Measurements from ENCODE around the gene SLC7A9. TPM values are rescaled to one million over a fixed set of nuclear protein-coding genes. Genes with fewer than 3 reads are reported as not detected.
"Not testable (repeated sequence)": the region's sequence is repeated elsewhere in the genome, so short reads cannot be mapped to it uniquely, and the experiment has no call there.

Gene SLC7A9
- total RNA-seq, 2 experiments from 2014 or later: 0.28 TPM; not detected in 1

DNA sequence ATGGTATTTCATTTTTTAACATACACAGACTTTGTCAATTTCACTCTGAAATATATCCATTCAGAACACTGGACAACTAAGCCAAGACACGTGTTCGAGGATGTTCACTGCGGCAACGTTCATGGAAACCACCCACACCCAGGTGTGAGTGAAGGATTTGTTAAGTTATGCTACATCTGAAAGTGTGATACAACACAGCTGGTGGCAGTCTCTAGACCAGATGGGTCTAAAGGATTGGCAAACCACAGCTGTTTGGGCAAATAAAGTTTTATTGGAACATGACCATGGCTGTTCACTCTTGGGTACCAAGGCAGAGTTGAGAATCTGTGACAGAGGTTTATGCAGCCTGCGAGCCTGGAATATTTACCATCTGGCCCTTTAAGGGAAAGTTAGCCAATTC lies 12.0 kb downstream of the SLC7A9 start:
- no peaks in the 10 kb centered on the region for H3K36me3 Mint-ChIP-seq (ENCODE audit: low read depth)
- no peaks in the 10 kb centered on the region for H3K4me1 Mint-ChIP-seq (ENCODE audit: low read depth)
- TF ChIP-seq CTCF (IDR thresholded peaks at IDR 0.05): no peak
- H3K9me3 Mint-ChIP-seq: no peaks in the 10 kb centered on the region
- POLR2A ChIA-PET: no interaction called here
- no peaks in the 10 kb centered on the region for H3K27me3 ChIP-seq (ENCODE audit: control insufficient read depth in 1 of 2, insufficient read depth in 2 of 2, low read length in 2 of 2)
- peaks cover 0 to 4% of the 10 kb centered on the region in 2 experiments for H3K9me3 ChIP-seq (ENCODE audit: control insufficient read depth in 1 of 2, insufficient read depth in 1 of 2, low read length in 2 of 2)
- H3K27ac Mint-ChIP-seq: no peak overlapping the region
- intact Hi-C loops (cut with DNase I, micrococcal nuclease): no loop called here
- H3K4me3 Mint-ChIP-seq: no peak overlapping the region
- DNase-seq (no peak), ATAC-seq (ENCODE audit: poor library complexity) (no peak)
- no peaks in the 10 kb centered on the region for H3K4me1 ChIP-seq (ENCODE audit: insufficient read depth, low read length)
- no peak overlapping the region for H3K27ac ChIP-seq (ENCODE audit: low read depth in 1 of 2, low read length in 2 of 2)
- no peaks in the 10 kb centered on the region for H3K27me3 Mint-ChIP-seq
- CTCF ChIA-PET: no interaction called here
- no peak overlapping the region for H3K4me3 ChIP-seq (ENCODE audit: low read length)
- no peaks in the 10 kb centered on the region for H3K36me3 ChIP-seq (ENCODE audit: insufficient read depth, low read length)

DNA sequence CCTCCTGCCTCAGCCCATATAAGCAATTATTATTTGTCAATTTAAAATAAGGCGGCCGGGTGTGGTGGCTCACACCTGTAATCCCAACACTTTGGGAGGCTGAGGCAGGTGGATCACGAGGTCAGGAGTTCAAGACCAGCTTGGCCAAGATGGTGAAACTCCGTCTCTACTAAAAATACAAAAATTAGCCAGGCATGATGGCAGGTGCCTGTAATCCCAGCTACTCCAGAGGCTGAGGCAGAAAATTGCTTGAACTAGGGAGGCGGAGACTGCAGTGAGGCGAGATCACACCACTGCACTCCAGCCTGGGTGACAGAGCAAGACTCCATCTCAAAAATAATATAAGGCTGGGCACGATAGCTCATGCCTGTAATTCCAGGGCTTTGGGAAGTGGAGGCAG lies 12.7 kb downstream of the SLC7A9 start:
- H3K9me3 Mint-ChIP-seq; CTCF ChIA-PET; H3K36me3 ChIP-seq (ENCODE audit: insufficient read depth, low read length); POLR2A ChIA-PET; H3K9me3 ChIP-seq (ENCODE audit: control insufficient read depth in 1 of 2, insufficient read depth in 1 of 2, low read length in 2 of 2); H3K27ac Mint-ChIP-seq; ATAC-seq (ENCODE audit: poor library complexity); DNase-seq; intact Hi-C loops (cut with DNase I, micrococcal nuclease); H3K27ac ChIP-seq (ENCODE audit: low read depth in 1 of 2, low read length in 2 of 2); H3K27me3 ChIP-seq (ENCODE audit: control insufficient read depth in 1 of 2, insufficient read depth in 2 of 2, low read length in 2 of 2); H3K4me1 ChIP-seq (ENCODE audit: insufficient read depth, low read length); H3K27me3 Mint-ChIP-seq; H3K4me3 ChIP-seq (ENCODE audit: low read length); H3K4me3 Mint-ChIP-seq; H3K36me3 Mint-ChIP-seq (ENCODE audit: low read depth); H3K4me1 Mint-ChIP-seq (ENCODE audit: low read depth): not testable (repeated sequence)

GRCh38 chr19:32852216-32852615 lies 17.4 kb downstream of the SLC7A9 start:
- H3K4me3 ChIP-seq (ENCODE audit: low read length): no peak overlapping the region
- H3K27ac ChIP-seq (ENCODE audit: low read depth in 1 of 2, low read length in 2 of 2): no peak overlapping the region
- Mint-ChIP-seq H3K4me1 (ENCODE audit: low read depth) (no peaks in the 10 kb centered on the region), H3K36me3 (ENCODE audit: low read depth) (no peaks in the 10 kb centered on the region), H3K27me3 (no peaks in the 10 kb centered on the region), H3K27ac (no peak overlapping the region), H3K9me3 (no peaks in the 10 kb centered on the region), H3K4me3 (no peak overlapping the region)
- ATAC-seq (ENCODE audit: poor library complexity) (no peak), DNase-seq (no peak)
- ChIA-PET CTCF (no interaction called here), POLR2A (no interaction called here)
- H3K27me3 ChIP-seq (ENCODE audit: control insufficient read depth in 1 of 2, insufficient read depth in 2 of 2, low read length in 2 of 2): no peaks in the 10 kb centered on the region
- H3K4me1 ChIP-seq (ENCODE audit: insufficient read depth, low read length): no peaks in the 10 kb centered on the region
- intact Hi-C loops (cut with DNase I, micrococcal nuclease): no loop called here
- no peaks in the 10 kb centered on the region for H3K9me3 ChIP-seq (ENCODE audit: control insufficient read depth in 1 of 2, insufficient read depth in 1 of 2, low read length in 2 of 2)
- no peaks in the 10 kb centered on the region for H3K36me3 ChIP-seq (ENCODE audit: insufficient read depth, low read length)
- TF ChIP-seq CTCF (IDR thresholded peaks at IDR 0.05): no peak

- H3K4me1 Mint-ChIP-seq (ENCODE audit: low read depth); H3K9me3 ChIP-seq (ENCODE audit: control insufficient read depth in 1 of 2, insufficient read depth in 1 of 2, low read length in 2 of 2); H3K4me3 ChIP-seq (ENCODE audit: low read length); H3K4me3 Mint-ChIP-seq; H3K9me3 Mint-ChIP-seq; ATAC-seq (ENCODE audit: poor library complexity); intact Hi-C loops (cut with DNase I, micrococcal nuclease); H3K27ac ChIP-seq (ENCODE audit: low read depth in 1 of 2, low read length in 2 of 2); CTCF ChIA-PET; H3K36me3 Mint-ChIP-seq (ENCODE audit: low read depth); H3K36me3 ChIP-seq (ENCODE audit: insufficient read depth, low read length); DNase-seq; H3K27ac Mint-ChIP-seq; H3K27me3 Mint-ChIP-seq; H3K4me1 ChIP-seq (ENCODE audit: insufficient read depth, low read length); POLR2A ChIA-PET; H3K27me3 ChIP-seq (ENCODE audit: control insufficient read depth in 1 of 2, insufficient read depth in 2 of 2, low read length in 2 of 2): not testable (repeated sequence)
These were observed 21.5 kb downstream of the SLC7A9 start for GRCh38 chr19:32848035-32848434.

All from CD4-positive, alpha-beta T cell (primary cell).